Hindlimb muscle (tissue), 1 donor: ENCODE measurements around the gene NLRP5. TPM values are rescaled to one million over a fixed set of nuclear protein-coding genes. Genes with fewer than 3 reads are reported as not detected.

Experiments used
- polyA plus RNA-seq: library from polyadenylated mRNA; unstranded; fragments of 120-200 nt; gene quantifications from one replicate; pipeline ENCODE4 v1.2.1, GENCODE V29; 2013; ENCODE audit not compliant: insufficient read length

Gene NLRP5
- polyA plus RNA-seq, 1 donor, result not detected

Other genes with a start within 250 kb of the NLRP5 start
- not detected for gene NLRP9, start 248.4 kb upstream of the NLRP5 start, polyA plus RNA-seq
- 0.26 TPM for gene RFPL4A, start 227.7 kb upstream of the NLRP5 start, polyA plus RNA-seq
- gene RFPL4AL1, start 217.7 kb upstream of the NLRP5 start, polyA plus RNA-seq, result not detected
- gene NLRP11, start 154.8 kb upstream of the NLRP5 start, polyA plus RNA-seq, result not detected
- gene NLRP4, start 150.2 kb upstream of the NLRP5 start, polyA plus RNA-seq, result not detected
- gene NLRP13, start 54.4 kb upstream of the NLRP5 start, polyA plus RNA-seq, result not detected
- not detected for gene NLRP8, start 38.9 kb upstream of the NLRP5 start, polyA plus RNA-seq
- 33.4 TPM for gene ZNF787, start 134.5 kb downstream of the NLRP5 start, polyA plus RNA-seq
- 24.5 TPM for gene ZNF444, start 154.5 kb downstream of the NLRP5 start, polyA plus RNA-seq
- gene GALP, start 189.2 kb downstream of the NLRP5 start, polyA plus RNA-seq, result not detected
- not detected for gene ZSCAN5B, start 211.0 kb downstream of the NLRP5 start, polyA plus RNA-seq
- gene ZSCAN5C, start 215.5 kb downstream of the NLRP5 start, polyA plus RNA-seq, result not detected